ENCODE measurements around the gene ASF1B.

ASF1B gene

DNA sequence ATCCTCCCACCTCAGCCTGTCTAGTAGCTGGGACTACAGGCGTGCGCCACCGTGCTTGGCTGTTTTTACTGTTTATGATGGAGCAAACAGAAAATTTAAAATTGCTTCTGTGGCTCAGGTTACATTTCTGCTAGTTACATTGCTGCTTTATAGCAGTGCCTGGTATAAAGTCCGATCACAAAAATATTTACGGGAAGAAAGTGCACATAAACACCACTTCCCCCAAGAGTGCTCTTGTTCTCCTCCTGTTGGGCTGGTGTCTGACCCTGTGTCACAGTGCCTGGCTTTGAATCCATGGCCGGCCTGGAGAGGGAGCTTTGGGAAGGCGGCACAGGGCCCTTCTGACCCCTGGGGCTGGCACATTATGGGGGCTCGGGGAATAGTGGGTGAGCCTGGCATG, 30.7 kb downstream of the ASF1B start:
- no peak for DNase-seq

DNA sequence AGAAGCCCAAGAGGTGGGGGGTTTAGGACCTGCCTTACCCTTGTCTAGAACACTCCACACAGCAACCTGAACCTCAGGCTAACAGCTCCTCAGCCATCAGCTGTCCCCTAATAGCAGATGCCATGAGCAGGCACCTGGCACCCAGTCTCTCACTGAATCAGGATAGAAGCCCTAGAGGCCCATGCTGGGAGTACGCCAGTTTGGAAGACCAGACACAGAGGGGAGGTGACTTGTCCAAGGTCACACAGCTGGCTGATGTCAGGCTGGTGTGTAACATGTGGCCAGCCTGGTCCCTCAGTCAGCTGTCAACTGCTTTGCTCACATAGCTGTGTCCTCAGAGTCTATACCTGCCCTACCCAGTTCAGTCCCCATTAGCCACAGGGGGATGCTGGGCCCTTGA, 33.1 kb downstream of the ASF1B start:
- DNase-seq = no peak

DNA sequence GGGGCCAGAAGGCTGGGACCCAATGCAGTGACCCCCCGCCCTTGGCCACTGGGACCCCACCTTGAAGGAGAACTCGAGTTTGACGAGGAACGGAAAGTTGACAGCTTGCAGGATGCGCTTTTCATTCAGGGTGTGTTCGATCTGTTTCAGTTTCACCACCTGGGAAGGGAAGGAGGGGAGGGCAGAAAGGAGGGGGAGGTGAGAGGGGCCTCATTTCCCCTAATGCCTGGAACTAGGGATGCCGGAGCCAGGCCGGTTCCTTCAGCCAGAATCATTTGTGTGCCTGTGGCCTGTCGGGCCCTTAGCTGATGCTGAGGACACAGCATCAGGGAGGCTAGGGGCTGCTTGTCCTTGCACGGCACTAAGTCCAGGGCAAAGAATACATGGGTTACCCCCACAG, 33.6 kb downstream of the ASF1B start:
- DNase-seq = no peak

DNA sequence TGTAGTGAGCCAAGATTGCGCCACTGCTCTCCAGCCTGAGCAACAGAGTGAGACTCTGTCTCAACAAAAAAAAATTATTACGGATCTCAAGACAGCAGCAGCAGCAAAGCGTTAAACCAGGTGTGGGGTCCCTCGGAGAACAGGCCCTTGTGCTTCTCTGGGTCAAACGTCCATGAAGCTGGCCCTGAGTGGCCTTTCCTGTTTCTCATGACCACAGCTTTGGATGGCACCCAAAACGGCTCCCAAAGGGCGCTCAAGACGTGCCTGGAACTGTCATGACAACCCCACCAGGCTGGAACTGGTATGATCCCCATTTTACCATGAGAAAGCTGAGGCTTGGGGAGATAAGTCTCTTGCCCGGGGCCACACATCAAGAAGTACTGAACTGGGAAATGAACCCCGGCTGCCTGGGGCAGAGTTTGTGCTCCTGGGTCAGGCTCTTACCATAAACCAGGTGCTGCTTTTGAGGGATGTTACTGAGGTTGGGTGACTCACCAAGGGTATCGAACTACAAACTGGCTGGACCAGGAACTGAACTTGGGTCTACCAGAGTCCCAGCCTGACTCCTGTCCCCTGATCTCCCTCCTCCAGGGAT, 34.2 kb downstream of the ASF1B start:
- DNase-seq = no peak

DNA sequence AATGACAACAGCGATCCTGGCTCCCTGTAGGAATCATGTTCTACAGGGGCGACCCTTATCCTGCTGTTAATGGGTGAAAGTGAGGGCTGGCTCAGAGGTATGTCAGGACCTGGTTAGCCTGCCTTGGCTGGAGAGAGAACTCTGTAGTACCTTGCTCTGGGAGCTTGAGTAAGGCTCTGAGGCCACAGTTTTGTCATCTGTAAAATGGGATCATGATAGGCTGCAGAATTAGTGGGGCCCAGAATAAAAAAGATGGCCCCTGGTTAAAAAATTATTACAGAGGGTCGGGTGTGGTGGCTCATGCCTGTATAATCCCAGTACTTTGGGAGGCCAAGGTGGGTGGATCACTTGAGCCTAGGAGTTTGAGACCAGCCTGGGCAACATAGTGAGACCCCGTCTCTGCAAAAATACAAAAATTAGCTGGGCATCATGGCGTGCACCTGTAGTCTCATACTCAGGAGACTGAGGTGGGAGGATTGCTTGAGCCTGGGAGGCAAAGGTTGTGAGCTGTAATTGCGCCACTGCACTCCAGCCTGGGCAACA, 35.3 kb downstream of the ASF1B start:
- no peak for DNase-seq

DNA sequence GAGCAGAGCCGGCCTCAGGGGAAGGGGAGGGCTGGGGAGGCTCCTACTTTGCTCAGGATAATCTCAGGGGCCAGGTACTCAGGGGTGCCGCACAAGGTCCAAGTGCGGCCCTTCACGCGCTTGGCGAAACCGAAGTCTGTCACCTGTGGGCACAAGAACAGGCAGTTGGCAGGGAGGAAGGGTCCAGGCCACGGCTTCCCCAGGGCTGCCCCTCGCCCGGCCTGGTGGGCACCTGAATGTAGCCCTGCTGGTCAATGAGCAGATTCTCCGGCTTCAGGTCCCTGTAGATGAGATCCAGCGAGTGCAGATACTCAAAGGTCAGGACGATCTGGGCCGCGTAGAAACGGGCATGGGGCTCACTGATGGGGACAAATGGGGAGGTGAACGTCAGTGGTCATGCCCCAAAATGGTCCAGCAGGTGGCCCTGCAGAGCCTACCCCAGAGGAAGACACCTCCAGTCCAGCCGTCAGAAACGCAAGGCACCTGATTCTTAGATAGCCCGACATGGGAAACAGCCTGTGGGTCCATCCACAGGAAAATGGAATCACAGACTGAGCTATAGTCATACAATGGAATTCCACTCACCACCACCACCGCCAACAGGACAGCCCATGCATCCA, 38.7 kb downstream of the ASF1B start:
- no peak for DNase-seq

DNA sequence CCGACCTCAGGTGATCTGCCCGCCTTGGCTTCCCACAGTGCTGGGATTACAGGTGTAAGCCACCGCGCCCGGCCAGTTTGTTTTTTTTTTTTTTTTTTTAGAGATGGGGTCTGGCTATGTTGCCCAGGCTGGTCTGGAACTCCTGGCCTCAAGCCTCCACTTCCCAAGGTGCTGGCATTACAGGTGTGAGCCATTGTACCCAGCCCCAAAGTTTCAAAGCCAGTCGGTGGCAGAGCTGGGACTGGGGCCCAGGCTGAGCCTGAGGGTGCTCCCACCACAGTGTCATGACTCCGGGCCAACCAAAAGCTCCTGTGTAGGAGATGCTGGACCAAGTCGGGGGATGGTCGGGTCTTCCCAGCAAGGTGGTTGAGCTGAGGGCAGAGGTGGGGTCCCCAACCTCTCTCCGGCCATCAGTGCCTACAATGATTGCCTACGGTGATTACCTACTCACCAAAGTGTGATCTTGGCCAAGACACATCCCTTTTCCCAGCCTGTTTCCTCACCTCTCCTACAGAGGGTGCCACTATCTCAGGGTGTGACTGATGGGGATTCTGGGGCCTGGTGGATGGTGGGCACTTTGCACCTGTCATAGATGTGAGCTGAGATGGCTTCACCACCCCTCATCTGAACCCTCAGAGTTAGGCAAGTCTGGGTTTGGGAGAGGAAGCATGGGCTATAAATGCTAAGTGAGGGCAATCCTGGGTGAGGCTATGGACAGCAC, 40.0 kb downstream of the ASF1B start:
- DNase-seq = no peak

DNA sequence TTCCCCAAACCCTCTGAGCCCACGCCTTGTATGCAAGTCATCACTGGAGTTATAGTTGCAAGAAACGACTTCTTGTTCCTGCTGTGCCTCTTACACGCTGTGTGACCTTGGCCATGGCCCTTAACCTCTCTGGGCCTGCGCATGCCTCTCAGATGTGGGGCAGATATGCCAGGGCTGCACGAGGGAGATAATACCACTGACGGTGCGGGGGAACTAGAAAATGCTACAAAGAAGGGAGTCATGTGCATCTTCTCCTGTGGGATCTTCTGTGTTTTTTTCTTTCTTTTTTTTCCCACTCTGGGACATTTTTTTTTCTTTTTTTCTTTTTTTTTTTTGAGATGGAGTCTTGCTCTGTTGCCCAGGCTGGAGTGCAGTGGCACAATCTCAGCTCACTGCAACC, 41.5 kb downstream of the ASF1B start:
- no peak for DNase-seq

DNA sequence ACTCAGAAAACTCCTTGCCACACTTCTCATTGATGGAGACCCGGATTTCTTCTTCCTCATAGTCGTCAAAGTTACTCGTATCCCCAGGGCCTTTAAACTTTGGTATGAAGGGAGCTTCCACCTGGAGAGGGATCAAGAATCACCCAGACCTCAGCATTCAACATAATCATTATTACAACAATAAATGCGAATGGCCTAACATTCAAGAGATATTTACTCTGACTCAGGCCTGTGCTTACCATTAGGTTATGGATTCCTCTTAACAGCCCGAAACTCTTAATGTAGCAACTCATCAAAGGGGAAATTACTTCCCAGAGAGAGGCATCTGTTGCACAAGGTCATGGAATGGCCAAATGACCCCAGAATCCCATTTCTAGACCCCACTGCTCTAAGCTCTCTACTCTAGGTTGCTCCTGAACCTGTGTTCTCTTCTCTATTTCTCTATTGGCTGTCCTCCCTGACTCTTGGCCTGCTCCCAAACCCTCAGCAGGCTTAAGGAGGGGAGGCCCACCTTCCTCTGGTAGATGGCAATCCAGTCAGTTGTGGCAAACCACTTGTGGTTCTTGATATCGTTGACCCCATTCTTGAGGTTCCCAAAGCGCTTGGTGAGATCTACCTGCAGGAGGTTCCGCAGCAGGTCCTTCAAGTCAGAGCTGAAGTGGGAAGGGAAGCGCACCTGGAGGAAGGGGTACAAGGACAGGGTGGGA, 43.1 kb downstream of the ASF1B start:
- DNase-seq = no peak

DNA sequence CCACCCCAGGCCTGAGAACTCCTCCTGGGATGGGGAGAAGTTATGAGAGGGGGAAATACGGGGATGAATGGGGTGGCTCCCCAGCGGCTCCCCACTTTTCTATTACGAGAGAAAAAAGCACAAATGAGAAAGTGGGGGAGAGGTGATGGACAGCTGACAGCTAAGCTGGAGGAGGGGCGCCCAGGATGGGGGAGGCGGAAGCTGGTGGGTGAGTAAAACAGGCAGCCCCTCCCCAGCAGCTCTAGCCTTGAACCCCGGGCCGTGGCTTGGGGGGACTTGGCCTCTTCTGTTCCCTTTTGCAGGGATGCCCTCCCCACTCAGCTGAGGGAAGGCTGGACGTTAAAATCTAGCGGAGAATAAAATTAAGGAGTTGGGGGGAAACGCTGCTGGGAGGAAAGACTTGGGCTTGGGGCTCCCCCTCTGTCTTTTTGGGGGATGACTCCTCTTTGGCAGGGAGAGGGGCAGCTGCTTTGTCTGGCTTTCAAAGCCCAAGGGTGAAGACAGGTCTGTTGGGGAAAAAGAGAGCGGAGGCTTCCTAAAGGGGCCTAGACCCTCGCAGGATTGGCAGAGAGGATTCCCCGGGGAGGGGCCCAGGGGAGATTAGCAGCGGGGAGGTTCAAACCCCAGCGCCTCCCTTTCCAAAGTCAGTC, 44.5 kb downstream of the ASF1B start:
- no peak for DNase-seq

DNA sequence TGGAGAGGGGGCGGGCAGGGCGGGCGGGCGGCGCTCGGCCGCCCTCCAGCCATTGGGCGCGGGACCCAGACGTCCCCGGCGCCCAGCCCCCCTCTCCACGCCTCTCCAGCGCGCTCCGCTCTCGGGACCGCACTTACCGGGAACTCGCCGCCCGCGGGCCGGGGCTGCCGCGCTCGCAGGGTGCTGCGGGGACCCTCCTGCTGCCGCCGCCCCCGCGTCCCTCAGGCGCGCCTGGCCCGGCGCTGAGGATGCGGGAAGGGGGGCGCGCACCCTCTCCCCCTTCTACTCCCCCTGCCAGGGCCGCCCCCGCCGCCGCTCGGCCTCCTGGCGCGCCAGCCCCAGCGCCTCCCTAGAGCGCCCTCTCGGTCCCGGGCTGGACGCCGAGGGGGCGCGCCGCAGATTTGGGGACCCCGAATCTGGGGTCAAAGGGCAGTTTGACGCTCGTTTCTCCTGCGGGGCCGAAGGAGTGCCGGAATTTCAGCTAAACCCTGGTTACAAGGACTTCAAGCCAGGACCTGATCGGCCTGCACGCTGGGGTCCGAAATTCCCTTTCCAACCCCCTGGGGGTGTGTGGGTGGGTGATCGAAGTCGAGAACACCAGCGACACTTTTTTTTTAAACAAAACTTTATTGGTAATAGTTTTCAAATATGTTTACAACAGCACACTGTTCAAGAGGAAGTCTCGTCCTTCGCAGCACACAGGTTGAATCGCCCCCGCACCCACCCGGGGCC, 45.1 kb downstream of the ASF1B start:
- peak; percentile 20 for DNase-seq

DNA sequence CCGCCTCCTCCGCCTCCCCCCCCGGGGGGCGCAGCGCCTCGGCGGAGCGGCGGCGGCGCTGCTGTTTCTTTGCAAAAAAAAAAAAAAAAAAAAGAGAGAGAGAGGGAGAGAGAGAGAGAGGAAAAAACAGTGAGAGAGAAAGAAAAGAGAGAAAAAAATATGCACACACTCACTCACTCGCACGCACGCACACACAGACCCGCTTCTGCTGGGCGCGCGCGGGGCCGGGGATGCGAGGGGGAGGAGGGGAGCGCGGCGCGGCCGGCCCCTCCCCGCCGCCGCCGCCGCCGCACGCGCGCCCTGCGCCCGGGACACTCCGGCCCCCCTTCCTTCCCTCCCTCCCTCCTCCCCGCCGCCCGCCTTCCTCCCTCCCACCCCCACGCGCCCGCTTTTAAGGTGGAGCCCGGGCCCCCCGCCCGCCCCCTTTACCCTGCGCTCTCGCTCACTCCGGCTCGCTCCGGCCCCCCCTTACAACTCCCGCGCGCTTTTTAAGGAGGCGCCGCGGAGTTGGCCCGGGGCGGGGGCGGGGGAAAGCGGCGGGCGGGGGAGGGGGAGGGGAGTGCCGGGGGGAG, 45.8 kb downstream of the ASF1B start, which contains the start of gene SAMD1:
SAMD1 (minus strand) TSS at position 243 of the 572 bp plus-strand sequence.
- DNase-seq = peak; percentile 69

DNA sequence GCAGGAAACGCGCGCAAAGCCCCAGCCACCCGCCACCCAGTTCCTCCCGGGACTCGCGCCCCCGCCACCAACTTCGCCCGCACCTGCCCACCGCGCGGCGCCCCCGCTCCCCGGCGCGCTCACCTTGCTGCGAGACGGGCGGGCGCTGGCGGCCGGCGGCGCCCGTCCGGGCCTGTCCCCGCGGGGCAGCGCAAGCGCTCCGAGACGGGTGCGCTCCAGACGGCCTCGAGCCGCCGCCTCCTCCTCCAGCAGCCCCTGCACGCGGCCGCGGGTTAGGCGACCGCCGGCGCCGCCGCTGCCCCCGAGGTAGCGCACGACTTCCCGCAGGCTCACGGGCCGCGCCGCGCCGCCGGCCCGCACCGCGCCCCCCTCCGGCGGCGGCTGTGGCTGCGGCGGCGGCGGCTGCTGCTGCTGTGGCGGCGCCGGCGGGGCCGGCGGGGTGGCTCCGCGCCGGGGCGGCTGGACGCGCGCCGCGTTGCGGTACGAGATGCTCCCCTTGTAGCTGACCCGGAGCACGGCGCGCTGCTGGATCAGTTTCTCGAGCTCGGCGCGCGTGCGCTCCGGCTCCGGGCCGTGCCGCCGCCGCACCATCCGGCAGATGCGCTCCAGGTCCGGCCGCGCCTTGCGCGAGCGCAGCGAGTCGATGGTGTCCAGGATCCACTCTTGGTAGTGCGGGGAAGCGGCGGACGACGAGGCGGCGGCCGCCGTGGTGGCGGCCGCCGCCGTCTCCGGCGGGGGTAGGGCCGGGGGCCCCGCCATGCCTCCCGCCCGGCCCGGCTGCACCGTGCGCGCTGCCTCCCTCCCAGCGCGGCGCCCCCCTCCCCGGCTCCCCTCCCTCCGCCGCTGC, 46.5 kb downstream of the ASF1B start:
- peak; percentile 59 for DNase-seq

DNA sequence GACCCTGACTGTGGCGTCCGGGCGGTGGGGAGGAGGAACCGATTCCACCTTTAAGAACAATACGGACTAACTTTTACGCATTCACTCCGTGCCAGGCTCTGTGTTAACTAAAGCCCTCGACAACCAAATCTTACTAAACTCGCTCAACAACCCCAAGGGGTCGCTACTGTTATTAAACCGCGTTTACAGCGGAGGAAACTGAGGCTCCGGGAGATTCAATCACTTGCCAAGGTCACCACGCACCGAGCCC, 47.1 kb downstream of the ASF1B start:
- DNase-seq = no peak

DNA sequence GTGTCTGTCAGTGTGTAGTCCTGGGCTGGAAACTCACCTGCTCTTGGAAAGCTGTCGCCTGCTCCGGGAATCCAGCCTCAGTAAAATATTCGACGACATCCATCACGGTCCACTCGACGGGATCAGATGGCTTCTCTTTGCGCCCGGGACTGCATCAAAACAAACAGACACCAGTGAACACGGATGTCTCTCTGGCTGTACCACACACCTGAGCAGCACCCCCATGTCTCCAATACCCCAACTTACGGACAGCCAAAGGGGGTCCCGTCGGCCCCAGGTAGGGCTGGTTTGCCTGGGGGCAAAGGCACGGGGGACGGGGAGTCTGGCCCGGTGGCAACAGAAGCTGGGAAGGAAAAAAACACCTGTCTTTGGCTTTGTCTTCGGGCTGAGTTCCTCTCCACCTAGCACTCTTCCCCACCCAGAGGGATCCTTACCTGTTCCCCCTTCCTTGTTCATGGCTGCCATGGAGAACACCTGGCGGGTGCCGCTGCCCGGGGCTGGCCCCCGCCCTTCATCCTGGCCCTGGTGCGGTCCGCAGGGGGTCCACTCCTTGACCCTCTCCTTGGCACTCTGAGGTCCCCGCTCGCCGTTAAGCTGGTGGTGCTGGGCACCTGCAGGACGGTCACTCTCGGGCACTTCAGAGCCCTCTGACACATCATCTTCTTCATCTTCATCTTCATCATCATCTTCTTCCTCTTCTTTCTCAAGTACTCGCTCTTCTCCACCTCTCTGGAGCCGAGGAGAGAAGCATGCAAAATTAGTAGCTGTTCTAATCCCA, 47.6 kb downstream of the ASF1B start:
- DNase-seq = no peak

DNA sequence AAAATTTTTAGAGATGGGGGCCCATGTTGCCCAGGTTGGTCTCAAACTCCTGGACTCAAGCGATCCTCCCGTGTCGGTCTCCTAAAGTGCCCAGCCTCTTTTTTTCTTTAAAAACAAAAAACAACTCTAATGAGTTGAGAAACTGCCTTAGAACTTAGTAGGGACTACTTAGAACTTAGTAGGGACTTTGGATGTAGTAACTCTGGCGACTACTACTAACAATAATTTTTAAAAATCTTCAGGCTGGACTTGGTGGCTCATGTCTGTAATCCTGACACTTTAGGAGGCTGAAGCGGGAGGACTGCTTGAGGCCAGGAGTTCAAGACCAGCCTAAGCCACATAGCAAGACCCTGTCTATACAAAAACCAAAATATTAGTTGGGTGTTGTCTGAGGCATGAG, 50.3 kb downstream of the ASF1B start:
- DNase-seq = no peak

DNA sequence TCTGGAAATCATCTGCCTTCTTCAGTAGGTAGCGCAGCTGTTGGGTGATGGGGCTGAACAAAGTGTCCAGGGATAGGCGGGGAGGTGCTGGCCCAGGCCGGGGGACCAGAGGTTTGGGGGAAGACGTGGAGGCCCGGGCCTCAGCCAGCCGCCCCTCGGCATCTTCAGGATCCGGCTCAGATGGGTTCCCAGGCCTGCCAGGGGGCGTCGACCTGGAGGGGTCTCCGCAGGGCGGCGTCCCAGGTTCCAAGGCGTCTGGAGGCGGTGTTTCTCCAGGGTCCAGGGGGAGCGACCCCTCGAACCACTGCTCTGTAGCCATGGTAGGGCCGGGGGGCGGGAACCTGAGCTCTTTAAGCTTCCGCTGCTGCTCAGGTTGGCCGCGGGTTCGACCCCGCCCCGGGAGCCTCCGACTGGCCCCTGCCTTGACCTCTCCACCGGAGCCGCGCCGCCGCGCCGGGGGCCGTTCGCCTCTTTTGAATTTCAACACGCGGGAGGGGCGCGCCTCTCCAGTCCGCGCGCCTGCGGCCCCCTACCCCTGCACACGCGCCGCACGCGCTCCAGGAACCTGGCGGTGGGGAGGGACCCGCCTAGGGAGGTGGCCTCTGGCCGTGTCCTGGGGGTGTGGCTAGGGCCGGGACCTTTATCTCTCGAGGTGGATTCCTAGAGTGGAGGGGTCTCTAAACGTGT, 50.9 kb downstream of the ASF1B start, which contains the start of gene C19orf67:
C19orf67 (minus strand) TSS at position 475 of the 687 bp plus-strand sequence; CDS start at position 319, 156 bp downstream.
- no peak for DNase-seq

DNA sequence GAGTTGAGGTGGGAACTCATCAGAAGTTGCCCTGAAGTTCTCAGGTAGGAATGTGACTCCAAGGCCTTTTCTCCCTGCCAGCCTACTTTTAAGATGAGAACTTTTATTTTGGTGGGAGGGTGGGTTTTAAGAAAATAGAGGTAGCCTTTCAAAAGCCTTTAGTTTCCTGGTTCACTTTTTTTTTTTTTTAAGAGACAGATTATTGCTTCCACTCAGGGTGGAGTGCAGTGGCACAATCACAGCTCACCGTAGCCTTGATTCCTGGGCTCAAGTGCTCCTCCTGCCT, 53.8 kb downstream of the ASF1B start:
- DNase-seq = no peak

DNA sequence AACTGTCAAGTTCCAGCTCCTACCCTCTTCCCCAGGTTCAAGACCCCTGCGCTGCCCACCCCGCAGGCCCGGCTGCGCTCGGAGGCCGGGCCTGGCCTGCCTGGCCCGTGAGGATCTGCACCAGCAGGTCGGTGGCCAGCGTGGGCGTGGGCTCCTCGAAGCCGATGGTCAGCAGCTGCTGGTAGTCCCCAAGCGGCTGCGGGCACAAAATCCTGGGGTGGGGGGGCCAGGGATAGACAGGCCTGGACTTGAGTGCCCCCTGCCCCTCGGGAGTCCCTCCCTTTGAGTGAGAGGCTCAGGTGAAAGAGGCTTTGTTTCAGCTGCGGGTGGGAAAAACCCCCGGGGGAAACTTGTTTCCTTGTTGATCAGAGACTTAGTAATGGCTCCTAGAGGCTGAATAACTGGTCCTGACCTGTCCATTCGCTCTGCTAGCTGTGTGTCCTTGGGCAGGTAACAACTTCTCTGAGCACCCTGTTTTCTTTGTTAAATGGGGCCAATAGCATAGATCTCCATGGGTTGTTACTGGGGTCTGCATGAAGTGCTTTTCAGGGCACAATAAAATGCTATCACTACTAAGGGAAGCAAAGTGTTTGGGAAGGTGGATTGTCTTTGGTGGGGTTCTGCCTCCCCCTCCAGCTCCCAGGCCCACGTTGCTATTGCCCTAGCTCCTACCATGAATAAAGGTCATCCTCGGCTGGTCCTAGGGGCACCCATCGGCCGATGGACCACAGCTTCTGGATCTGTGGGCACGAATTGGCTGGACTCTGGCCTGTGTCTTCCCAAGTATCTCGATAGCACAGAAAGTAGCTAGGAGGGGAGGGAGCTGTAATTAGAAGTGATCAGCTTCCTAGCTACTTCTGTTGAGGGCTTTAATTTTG, 54.4 kb downstream of the ASF1B start:
- DNase-seq = no peak

Data from NCI-H226 (cell line).